HG02943 (cell line): Measurements from ENCODE around the gene IL1RAPL2.
A peak's percentile ranks its signal among the peaks of the same experiment; 100 is the strongest.
"Not testable (repeated sequence)": the region's sequence is repeated elsewhere in the genome, so short reads cannot be mapped to it uniquely, and the experiment has no call there.

Source experiments
- ATAC-seq: cut with Tn5 transposase; IDR thresholded peaks from one replicate; pipeline ENCODE4 v1.9.1; 2021; ENCODE audit warnings: mild to moderate bottlenecking, low read depth, moderate library complexity; ENCODE audit not compliant: unreplicated experiment

Gene IL1RAPL2

GRCh38 chrX:105653891-105654290 lies 1087.9 kb downstream of the IL1RAPL2 start:
- no peak for ATAC-seq

DNA sequence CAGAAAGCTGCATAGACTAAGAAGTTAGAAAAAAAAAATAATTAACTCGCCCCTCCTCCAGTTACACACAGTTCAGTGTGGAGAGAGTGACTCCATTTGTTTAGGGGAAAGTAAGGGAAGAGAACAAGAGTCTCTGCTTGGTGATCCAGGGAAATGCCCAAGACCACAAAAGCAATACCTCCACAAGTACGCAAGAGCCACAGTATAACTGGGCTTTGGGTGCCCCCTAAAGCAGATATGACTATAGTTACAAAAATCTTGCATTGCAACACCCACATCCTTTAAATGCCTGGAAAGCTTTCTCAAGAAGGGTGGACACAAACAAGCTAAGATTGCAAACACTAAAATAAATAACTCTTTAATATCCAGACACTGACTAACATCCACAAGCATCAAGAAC lies 1092.1 kb downstream of the IL1RAPL2 start:
- no peak for ATAC-seq

GRCh38 chrX:105662248-105662647 lies 1096.2 kb downstream of the IL1RAPL2 start:
- no peak for ATAC-seq

DNA sequence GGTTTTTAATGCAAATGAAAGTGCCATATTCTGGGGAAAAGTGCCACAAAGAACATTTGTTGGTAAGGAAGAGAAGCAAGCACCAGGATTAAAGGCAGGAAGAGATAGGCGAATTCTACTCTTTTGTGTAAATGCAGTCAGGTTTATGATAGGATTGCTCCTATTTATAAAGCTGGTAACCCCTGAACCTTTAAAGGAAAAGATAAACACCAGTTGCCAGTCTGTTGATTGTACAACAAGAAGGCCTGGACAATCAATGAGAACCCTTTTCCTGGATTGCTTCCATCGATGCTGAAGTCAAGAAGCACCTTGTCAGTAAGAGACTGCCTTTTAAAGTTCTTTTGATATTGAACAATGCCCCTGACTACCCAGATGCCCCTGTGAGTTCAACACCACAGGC lies 1098.2 kb downstream of the IL1RAPL2 start:
- no peak for ATAC-seq

DNA sequence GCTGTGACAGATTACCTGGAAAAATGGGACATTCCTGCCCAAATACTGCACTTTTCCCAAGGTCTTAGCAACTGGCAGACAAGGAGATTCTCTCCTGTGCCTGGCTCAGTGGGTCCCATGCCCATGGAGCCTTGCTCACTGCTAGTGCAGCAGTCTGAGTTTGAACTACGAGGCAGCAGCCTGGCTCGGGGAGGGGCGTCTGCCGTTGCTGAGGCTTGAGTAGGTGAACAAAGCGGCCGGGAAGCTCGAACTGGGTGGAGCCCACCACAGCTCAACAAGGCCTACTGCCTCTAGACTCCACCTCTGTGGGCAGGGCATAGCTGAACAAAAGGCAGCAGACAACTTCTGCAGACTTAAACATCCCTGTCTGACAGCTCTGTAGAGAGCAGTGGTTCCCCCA lies 1118.3 kb downstream of the IL1RAPL2 start:
- ATAC-seq: not testable (repeated sequence)

GRCh38 chrX:105694839-105695238 lies 1128.8 kb downstream of the IL1RAPL2 start:
- no peak for ATAC-seq

GRCh38 chrX:105695451-105695850 lies 1129.5 kb downstream of the IL1RAPL2 start:
- no peak for ATAC-seq

GRCh38 chrX:105696870-105697269 lies 1130.9 kb downstream of the IL1RAPL2 start:
- ATAC-seq: no peak

- ATAC-seq: no peak
Observed at GRCh38 chrX:105697984-105698781, 1132.2 kb downstream of the IL1RAPL2 start.

DNA sequence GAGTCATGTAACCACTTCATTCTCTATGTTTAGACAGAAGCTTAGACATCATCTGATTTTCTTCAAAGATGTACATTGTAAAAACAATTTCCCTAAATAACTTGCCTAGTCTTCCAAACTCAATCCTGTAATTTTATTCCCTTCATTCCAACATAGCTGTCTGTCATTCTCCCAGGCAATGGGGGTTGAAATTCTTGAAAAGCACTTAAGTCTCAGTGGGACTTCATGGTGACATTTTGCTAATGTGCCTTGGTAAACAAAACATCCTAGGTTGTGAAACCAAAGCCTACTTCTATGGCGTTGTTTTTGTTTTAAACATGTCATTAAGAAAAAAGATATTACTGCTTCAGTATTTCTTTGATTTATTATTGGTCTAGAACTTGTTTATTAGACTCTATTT lies 1134.3 kb downstream of the IL1RAPL2 start:
- no peak for ATAC-seq

DNA sequence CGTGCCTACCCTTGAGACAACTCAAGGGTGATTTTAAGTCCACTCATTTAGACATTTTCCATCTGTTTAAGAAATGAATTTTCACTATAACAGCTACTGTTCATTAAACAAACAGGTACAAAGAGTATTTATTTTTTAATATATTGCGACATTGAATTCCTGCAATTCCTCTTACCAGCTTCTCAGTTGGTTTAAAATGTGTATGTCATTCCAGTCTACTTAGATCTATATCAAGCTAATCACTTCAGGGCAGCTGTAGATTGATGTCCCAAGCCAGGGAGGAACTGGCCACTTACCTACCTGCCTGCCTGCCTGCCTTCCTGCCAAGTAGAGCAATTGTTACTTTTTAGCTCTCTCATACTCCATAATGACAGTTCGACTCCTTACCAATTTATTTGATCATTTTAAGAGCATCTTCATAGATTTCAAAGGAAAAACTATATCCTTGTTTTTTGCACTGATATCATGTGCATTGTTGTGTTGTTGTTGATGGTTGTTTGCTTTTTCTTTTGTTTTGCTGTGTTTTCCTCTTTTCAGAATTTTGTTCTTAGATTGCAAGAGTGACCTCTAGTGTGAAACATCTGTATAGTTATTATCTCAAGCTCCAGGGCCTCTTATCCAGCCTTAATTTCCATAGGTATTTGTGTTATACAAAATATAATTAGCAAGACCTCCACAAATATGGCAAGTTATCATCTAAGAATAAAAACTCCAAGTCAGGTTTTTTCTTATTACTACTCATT lies 1135.5 kb downstream of the IL1RAPL2 start:
- no peak for ATAC-seq

- ATAC-seq: no peak
Observed at GRCh38 chrX:105703876-105704275, 1137.9 kb downstream of the IL1RAPL2 start.

DNA sequence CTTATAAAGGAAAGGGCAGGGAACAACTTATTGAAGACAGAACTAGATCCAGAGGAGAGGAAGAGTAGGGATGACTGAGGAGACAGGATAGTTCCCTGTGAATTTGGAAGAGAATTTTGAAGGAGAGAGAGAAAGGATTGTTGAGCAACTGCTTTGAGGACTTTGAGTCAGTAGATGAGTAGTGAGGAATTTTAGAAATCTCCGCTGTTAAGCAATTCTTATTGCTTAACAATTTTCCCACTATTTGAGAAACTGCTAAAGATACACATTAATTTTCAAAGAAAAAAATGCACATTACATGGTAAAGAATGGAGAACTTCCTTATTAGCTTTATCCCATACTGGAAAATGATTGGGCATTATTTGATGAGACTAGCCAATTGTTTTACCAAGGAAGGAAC lies 1140.0 kb downstream of the IL1RAPL2 start:
- ATAC-seq: no peak

- ATAC-seq: no peak
Observed at GRCh38 chrX:105711805-105712204, 1145.8 kb downstream of the IL1RAPL2 start.

- no peak for ATAC-seq
Observed at GRCh38 chrX:105715746-105716145, 1149.7 kb downstream of the IL1RAPL2 start.

GRCh38 chrX:105723966-105724735 lies 1158.2 kb downstream of the IL1RAPL2 start:
- ATAC-seq: no peak

DNA sequence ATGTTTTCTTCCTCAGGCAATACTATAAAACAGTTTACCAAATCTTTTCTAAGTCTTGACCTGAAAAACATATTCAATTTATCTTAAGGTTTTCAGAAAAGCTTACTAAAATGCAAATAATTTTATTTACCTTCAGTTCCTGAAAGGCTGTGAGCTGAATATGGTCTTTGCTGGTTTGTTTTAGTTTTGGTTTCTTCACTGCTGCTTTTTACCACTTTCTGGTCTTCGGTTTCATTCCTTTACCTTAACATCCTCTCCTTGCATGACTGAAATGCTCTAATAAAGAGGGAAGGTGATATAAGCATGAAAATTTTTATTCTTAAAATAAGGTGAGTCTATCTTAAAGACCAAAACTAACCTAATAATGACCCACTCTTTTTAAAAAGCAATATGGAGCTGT lies 1159.2 kb downstream of the IL1RAPL2 start:
- no peak for ATAC-seq

- ATAC-seq: peak; percentile 65
Observed at GRCh38 chrX:105738162-105738561, 1172.2 kb downstream of the IL1RAPL2 start.

DNA sequence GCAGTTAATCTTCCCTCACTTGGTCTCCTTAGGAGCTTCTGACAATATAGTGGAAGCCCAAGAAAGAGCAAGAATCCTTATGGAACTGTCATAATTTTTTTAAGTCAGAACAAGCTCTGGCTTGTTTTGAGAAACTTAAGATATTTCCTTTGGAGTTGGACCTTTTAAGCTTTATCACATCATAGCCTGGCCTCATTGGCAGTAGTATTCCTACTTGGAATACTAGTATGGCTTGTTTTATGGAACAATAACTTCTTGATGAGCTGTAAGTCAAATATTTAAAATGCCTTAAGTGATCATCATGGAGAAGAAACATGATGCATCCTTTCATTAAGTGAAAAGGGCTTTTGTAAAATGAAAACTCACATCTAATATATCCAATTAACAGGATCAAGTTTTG lies 1178.3 kb downstream of the IL1RAPL2 start:
- ATAC-seq: no peak

GRCh38 chrX:105744946-105745345 lies 1178.9 kb downstream of the IL1RAPL2 start:
- ATAC-seq: no peak

GRCh38 chrX:105745863-105746262 lies 1179.9 kb downstream of the IL1RAPL2 start:
- ATAC-seq: no peak
